GM12875 (cell line): Measurements from ENCODE around the gene STAB1.

Source experiments
- H3K4me3 ChIP-seq: one replicate; pipeline ENCODE4 v1.5.1; 2011; ENCODE audit warnings: low read depth, low read length, control low read depth
- CTCF ChIP-seq: IDR thresholded peaks from 2 replicates; pipeline ENCODE4 v1.5.1; 2011; ENCODE audit warnings: low read depth, mild to moderate bottlenecking, control low read depth, inconsistent platforms, low read length, moderate library complexity, borderline replicate concordance; ENCODE audit not compliant: insufficient read depth

Gene STAB1

GRCh38 chr3:52495777-52496602 lies 852 bp downstream of the STAB1 start:
- H3K4me3 ChIP-seq = no peak overlapping the region
- TF ChIP-seq CTCF = no peak

- H3K4me3 ChIP-seq = no peak overlapping the region
- TF ChIP-seq CTCF = no peak
Observed at GRCh38 chr3:52498137-52499054, 3.3 kb downstream of the STAB1 start.

GRCh38 chr3:52501046-52501445 lies 5.9 kb downstream of the STAB1 start:
- no peak for TF ChIP-seq CTCF
- H3K4me3 ChIP-seq = no peak overlapping the region

- no peak for TF ChIP-seq CTCF
- no peak overlapping the region for H3K4me3 ChIP-seq
Observed at GRCh38 chr3:52502001-52502400, 6.9 kb downstream of the STAB1 start.

GRCh38 chr3:52502808-52503350 lies 7.7 kb downstream of the STAB1 start:
- no peak overlapping the region for H3K4me3 ChIP-seq
- TF ChIP-seq CTCF = no peak

GRCh38 chr3:52503788-52504424 lies 8.8 kb downstream of the STAB1 start:
- TF ChIP-seq CTCF = no peak
- no peak overlapping the region for H3K4me3 ChIP-seq
